DND-41 (cell line): ENCODE data around the gene STEAP1B.

Experiments
- EZH2 ChIP-seq: IDR thresholded peaks from 3 replicates; pipeline ENCODE4 v1.6.1; 2012; ENCODE audit warnings: borderline replicate concordance, low read depth, mild to moderate bottlenecking, moderate library complexity, low read length, inconsistent platforms; ENCODE audit not compliant: severe bottlenecking
- TF ChIP-seq, protein P1 (sequence below): IDR thresholded peaks from 2 replicates; pipeline ENCODE4 v1.5.1; 2012; ENCODE audit warnings: borderline replicate concordance, low read length, moderate library complexity, mild to moderate bottlenecking; ENCODE audit not compliant: poor library complexity, severe bottlenecking; ENCODE audit errors: extremely low read depth

DNA sequence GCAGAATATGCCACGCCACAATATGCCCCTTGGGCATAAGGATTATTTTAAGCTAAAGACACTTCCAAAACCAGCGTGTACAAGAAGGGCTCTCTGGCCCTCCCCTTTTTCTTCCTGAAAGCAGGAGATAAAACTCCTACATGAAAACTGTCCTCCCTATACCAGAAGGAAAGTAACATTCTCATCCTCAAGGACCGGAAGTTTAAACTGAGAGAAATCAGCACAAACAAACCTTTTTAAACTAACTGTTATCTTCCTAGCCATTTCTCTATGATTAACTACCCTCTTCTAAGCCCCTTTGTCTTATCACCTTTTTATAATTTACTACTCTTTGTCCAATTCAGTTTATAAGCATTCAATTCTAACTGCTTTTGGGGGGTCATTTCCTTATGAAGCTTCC lies 126.6 kb downstream of the STEAP1B start:
- TF ChIP-seq, protein P1, sequence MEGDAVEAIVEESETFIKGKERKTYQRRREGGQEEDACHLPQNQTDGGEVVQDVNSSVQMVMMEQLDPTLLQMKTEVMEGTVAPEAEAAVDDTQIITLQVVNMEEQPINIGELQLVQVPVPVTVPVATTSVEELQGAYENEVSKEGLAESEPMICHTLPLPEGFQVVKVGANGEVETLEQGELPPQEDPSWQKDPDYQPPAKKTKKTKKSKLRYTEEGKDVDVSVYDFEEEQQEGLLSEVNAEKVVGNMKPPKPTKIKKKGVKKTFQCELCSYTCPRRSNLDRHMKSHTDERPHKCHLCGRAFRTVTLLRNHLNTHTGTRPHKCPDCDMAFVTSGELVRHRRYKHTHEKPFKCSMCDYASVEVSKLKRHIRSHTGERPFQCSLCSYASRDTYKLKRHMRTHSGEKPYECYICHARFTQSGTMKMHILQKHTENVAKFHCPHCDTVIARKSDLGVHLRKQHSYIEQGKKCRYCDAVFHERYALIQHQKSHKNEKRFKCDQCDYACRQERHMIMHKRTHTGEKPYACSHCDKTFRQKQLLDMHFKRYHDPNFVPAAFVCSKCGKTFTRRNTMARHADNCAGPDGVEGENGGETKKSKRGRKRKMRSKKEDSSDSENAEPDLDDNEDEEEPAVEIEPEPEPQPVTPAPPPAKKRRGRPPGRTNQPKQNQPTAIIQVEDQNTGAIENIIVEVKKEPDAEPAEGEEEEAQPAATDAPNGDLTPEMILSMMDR = no peak
- TF ChIP-seq EZH2 = no peak
